ENCODE measurements around the gene BANF1. TPM values are rescaled to one million over a fixed set of nuclear protein-coding genes. Genes with fewer than 3 reads are reported as not detected.

Gene BANF1
- total and polyA plus RNA-seq, 2 of the 13 experiments (the other 11 are each of a cell fraction or from before 2014, with no cell fraction given), result 40.5 to 86.5 TPM

- DNase-seq (ENCODE audit: low spot score) (no peak), FAIRE-seq (no peak), ATAC-seq (no peak)
- Histone ChIP-seq H3K27me3 (ENCODE audit: control insufficient read depth in 1 of 2, insufficient read depth in 2 of 2, low read length in 2 of 2) (no peaks in the 10 kb centered on the region), H3K9me3 (ENCODE audit: low read length) (no peaks in the 10 kb centered on the region), H3K27ac (ENCODE audit: extremely low read length, insufficient read depth, low read length) (no peak overlapping the region), H3K9ac (ENCODE audit: insufficient read depth, low read depth, low read length) (no peak overlapping the region), H3K4me2 (ENCODE audit: low read depth, low read length) (no peak overlapping the region), H3K36me3 (replicated peaks in 1 of 2; ENCODE audit: control insufficient read depth in 1 of 2, insufficient read depth in 2 of 2, low read length in 2 of 2) (no peaks in the 10 kb centered on the region), H2AFZ (ENCODE audit: low read length) (no peak overlapping the region), H3K4me1 (ENCODE audit: insufficient read depth, low read length) (no peaks in the 10 kb centered on the region), H4K20me1 (ENCODE audit: insufficient read depth, low read length) (no peaks in the 10 kb centered on the region), H3K4me3 (replicated peaks in 1 of 3; ENCODE audit: insufficient read depth in 1 of 3, low read depth in 2 of 3, low read length in 3 of 3) (no peak overlapping the region), H3K79me2 (ENCODE audit: insufficient read depth, low read length) (no peaks in the 10 kb centered on the region)
- no peak for TF ChIP-seq KDM5B (CRISPR knock-in tag; IDR thresholded peaks at IDR 0.05; ENCODE audit: borderline replicate concordance)
- no peak for TF ChIP-seq ARNTL (CRISPR knock-in tag; IDR thresholded peaks at IDR 0.05)
- TF ChIP-seq NR2C2 (CRISPR knock-in tag; IDR thresholded peaks at IDR 0.05; ENCODE audit: borderline replicate concordance), result no peak
- no peak for TF ChIP-seq SMAD1 (CRISPR knock-in tag; IDR thresholded peaks at IDR 0.05; ENCODE audit: borderline replicate concordance, low read depth)
- no peak for TF ChIP-seq PAWR (CRISPR knock-in tag; IDR thresholded peaks at IDR 0.05; ENCODE audit: borderline replicate concordance)
- TF ChIP-seq SMARCC2 (IDR thresholded peaks at IDR 0.05), result no peak
- no peak for TF ChIP-seq GLI4 (CRISPR knock-in tag; IDR thresholded peaks at IDR 0.05; ENCODE audit: borderline replicate concordance)
- TF ChIP-seq GFI1 (CRISPR knock-in tag; IDR thresholded peaks at IDR 0.05; ENCODE audit: borderline replicate concordance), result no peak
- TF ChIP-seq IRF1 (CRISPR knock-in tag; IDR thresholded peaks at IDR 0.05; ENCODE audit: low read depth), result no peak
- no peak for TF ChIP-seq STAG1 (CRISPR knock-in tag; IDR thresholded peaks at IDR 0.05)
- TF ChIP-seq ZZZ3 (CRISPR knock-in tag; IDR thresholded peaks at IDR 0.05; ENCODE audit: borderline replicate concordance), result no peak
- no peak for TF ChIP-seq ZNF772 (CRISPR knock-in tag; IDR thresholded peaks at IDR 0.05)
- TF ChIP-seq MEIS1 (CRISPR knock-in tag; IDR thresholded peaks at IDR 0.05; ENCODE audit: borderline replicate concordance), result no peak
- TF ChIP-seq RBAK (CRISPR knock-in tag; IDR thresholded peaks at IDR 0.05), result no peak
- intact Hi-C loops (cut with micrococcal nuclease; ENCODE audit: unreplicated experiment) (no loop called here), in situ Hi-C loops (cut with HindIII; ENCODE audit: extremely low pct_ligation_motif_present, low pct_unique_long_range_greater_than_20kb) (no loop called here)
- ChIA-PET CTCF (ENCODE audit: low intra/inter-chr PET ratio, low total read pairs) (no interaction called here), POLR2A (interaction anchor here (1.0 to 1.1 kb wide), 2 partner anchors 132 to 280 kb away, joined by 3 read pairs; partner anchors contain the start of gene KAT5)
- WGBS (ENCODE audit: low lambda C conversion rate), result 81% methylated on average over 5 of the region's 5 CpGs
- no TSS peak for BruUV-seq (replicated peaks)
Measured at GRCh38 chr11:65992056-65992455, 10.2 kb upstream of the BANF1 start.

Measured in HepG2 (cell line).